Activated T-cell treated with anti-CD3 and anti-CD28 coated beads for 24 hours (primary cell): ENCODE results near the gene SMAD6.
"Not testable (repeated sequence)": the region's sequence is repeated elsewhere in the genome, so short reads cannot be mapped to it uniquely, and the experiment has no call there.

ENCODE experiments used
- DNase-seq: peaks from one replicate; pipeline ENCODE4 v3.0.0-alpha.2; 2020; ENCODE audit warnings: low read depth

SMAD6 gene

DNA sequence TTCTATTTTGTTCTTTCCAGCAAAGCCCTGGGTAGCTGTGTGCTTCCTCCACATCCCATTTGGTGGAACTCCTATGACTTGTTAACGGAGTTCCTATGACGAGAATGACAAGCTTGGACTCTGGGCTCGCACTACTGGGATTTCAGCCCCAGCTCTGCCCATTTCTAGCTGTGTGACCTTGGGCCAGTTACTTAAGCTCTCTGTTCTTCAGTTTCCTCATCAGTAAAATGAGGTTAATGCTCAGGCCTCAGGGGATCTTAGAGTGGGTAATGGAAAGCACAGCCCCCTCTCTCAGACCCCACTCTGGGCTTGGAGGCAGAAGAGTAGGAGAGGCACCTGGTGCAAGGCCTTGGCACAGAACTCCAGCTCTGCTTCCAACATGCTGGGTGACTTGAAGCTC lies 123.1 kb downstream of the SMAD6 start:
- DNase-seq: no peak

DNA sequence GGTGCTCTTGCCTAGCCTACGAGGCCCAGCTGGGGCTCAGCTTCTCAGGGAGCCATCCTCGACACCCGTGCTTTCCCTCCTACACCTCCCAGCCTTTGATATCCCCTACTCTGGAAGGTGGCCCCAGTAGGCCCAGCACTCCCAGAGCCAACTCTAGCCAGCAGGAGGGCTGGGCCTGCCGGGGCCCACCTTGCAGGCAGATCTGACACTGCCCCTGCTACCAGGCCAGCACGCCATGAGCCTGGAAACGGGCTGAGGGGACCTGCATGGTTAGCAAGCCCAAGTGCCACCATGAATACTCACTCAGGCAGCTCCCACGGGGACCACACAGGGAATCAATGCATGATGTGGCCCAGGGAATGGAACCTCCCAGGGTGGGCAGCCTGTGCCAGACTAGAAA lies 123.7 kb downstream of the SMAD6 start:
- no peak for DNase-seq

DNA sequence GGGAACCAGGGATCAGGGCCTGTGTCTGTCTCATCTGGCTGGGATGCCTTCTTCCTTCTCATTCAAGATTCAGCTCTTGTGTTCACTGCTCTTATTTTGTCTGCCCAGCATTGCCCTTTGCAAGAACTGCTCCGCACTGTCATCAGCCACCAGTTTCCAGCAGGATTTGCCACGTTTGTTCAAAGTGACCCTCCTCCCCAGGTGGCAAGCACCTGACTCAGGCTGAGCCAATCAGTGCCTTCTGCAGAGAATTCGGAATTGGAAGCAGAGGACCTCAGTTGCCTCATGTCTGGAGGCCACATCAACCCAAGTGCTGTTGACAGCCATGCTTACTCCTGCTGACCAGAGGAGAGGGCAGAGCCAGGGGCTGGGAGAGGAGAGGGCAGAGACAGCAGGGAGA lies 124.5 kb downstream of the SMAD6 start:
- DNase-seq: no peak

DNA sequence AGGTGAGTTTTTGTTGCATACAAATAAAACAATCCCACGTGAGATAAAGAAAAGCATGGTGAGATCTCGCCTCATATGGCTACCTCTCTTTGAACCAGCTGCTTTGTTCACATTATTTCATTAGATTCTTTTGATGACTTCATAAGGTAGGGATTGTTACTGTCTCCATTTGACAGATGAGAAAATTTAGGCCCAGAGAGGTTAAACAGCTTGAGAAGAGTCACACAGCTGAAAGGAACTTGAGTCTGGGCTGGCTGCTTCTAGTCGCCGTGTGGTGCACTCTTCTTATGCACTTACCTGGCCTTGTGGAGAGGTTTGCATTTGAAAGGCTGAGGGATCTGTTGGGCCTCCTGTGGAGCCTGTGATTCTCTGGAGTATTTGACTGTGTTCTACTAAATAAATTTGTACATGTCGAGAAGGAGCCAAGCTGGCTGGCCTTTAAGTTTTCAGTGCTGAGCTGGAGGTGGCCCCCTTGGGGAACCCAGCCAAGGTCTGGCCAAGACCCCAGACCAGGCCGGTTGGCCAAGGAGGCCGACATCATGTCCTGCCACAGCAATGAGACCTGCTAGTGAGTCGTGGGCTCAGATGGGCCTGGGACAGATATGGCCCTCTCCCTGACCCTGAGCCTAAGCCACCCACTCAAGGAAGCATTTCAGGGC lies 125.1 kb downstream of the SMAD6 start:
- DNase-seq: no peak

DNA sequence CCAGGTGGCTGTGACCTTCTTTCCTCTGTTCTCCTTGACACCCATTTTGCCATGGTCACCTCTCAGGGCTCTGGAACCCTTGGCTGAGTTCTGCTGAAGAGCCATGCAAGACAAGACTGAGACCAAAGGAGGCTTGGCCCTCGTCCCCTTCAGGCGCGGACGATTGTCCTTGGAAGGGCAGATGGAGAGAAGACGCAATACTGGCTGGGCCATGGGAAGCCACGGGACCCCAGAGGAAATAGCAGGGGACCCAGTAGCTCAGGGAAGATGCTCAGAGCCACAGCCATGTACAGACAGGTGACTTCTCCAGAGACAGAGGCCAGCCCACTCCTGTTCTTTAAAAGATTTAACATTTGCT lies 125.6 kb downstream of the SMAD6 start:
- no peak for DNase-seq

DNA sequence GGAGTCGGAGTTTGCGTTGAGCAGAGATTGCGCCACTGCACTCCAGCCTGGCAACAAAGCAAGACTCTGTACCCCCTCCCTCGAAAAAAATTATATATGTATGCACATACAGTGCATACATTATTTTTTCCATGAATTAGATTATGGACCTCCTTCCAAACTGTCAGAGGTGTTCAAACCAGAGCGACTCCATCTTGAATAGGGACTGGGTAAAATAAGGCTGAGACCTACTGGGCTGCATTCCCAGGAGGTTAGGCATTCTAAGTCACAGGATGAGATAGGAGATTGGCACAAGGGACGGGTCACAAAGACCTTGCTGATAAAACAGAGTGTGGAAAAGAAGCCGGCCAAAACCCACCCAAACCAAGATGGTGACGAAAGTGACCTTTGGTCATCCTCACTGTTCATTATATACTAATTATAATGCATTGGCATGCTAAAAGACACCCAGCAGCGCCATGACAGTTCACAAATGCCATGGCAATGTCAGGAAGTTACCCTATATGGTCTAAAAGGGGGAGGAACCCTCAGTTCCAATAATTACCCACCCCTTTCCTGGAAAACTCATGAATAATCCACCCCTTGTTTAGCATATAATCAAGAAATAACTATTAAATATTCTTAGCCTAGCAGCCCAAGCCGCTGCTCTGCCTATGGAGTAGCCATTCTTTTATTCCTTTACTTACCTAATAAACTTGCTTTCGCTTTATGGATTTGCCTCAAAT lies 126.9 kb downstream of the SMAD6 start:
- DNase-seq: not testable (repeated sequence)

DNA sequence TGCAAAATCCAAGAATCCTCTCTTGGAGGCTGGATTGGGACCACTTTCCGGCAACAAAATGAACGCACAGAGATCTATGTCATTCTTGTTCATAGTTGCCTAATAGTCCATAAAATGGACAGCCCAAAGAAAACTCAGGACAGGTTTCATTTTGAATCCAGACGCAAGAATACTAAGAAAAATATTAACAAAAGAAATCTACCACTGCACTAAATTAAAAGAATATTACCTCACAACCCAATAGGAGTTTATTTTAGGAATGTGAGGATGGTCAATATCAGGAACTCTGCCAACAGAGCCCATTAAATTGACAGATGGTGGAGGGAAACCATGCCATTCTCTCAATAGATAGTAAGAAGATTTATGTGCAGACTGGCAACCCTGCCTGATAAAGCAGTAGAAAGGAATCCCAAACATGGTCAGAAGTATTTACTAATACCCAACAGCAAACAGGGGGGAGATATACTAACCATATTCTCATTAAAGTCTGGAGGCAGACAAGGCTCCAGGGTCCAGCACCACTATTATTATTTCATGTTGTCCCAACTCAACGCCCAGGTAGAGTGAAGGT lies 127.6 kb downstream of the SMAD6 start:
- DNase-seq: no peak

DNA sequence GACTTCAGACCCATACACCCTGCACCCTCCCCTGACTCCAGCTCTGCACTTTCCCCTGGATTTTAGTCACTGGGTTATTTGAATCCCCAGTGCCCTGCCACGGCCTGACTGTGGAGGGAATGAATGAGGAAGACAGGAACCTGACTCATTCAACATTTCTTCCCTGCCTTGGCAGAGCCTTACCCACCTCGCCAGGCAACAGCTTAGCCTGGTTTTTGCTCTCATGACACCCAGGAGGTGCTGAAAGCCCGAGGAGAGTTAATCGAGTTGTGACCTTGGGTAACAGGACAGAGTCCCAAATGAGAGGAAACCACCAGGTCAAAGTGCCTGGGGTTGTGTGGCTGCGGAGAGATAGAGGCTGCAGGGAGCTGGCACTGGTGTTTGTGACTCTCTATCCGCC lies 128.3 kb downstream of the SMAD6 start:
- no peak for DNase-seq

DNA sequence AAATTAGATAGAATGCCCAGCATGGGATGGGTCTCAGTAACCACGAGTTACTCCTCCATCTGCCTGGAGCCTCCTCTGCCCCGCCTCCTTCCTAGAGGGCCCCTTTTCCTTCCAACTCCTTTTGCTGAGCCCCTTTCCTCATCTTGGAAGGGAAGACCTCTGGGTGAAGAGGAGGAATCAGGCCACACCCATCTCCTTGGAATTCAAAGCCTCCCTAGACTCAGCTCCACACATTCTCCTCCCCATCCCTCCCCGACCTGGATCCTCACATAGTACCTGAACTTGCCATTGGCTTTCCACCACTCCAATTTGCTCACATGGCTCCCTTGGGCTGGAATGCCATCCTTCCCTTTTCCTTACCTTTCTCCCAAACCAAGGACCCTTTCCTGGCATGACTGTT lies 128.8 kb downstream of the SMAD6 start:
- no peak for DNase-seq

DNA sequence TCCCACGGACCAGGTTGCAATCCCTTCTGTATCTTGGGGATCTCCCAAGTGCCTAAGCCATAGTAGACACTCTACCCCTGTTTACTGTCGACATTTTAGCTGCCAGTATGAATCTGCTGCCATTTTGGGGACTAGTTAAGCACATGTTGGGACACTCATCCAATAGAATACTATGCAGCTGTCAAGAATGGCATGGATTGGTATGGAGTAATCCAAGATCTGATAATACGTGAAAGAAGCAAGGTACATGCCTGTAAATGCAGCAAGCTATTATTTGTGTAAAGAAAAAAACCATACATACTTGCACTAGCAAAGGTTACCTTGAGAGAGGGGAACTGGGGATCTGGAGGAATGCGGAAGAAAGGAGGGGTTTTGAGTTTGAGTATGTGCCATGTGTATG lies 129.3 kb downstream of the SMAD6 start:
- no peak for DNase-seq

DNA sequence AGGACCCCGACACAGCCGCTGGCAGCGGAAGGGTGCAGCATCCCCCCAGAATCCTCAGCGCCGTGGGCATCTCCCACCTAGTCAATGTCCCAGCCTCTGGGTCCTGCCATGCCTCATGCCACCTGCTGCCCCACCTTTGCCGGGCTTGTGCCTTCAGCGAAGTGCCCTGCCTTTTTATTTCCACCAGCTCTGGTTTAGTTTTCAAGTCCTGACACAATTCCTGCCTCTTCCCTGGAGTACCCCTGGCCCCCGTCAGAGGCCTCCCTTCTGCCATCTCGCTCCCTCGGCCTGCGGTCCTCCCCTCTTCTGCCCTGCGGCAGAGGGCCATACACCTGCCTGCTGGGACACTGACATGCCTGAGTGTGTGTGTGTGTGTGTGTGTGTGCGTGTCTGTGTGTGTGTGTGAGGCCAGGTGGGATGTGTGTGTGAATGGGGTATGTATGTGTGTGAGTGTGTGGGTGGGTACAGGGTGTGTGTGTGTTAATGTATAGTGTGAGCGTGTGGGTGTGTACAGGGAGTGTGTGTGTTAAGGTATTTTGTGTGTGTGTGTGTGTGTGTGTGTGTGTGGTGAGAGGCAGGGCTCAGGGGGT lies 129.9 kb downstream of the SMAD6 start:
- DNase-seq: no peak
